GM12865 (cell line): ENCODE results near the gene ASTN1.

Source experiments
- DNase-seq: peaks from one replicate; pipeline ENCODE4 v3.0.0; 2010; ENCODE audit warnings: low read depth
- H3K4me3 ChIP-seq: 2 replicates; pipeline ENCODE4 v1.5.1; 2011; ENCODE audit warnings: mild to moderate bottlenecking, low read depth, low read length, control low read depth
- CTCF ChIP-seq: IDR thresholded peaks from 2 replicates; pipeline ENCODE4 v1.5.1; 2011; ENCODE audit warnings: low read length, control low read depth, low read depth, inconsistent platforms; ENCODE audit not compliant: insufficient read depth; ENCODE audit errors: missing control alignments

The ASTN1 gene

GRCh38 chr1:177130451-177130945 is 34.0 kb downstream of the ASTN1 start:
- TF ChIP-seq CTCF: no peak
- no peak overlapping the region for H3K4me3 ChIP-seq
- DNase-seq: no peak

- TF ChIP-seq CTCF: no peak
Observed at GRCh38 chr1:177128665-177129281, 35.7 kb downstream of the ASTN1 start.

GRCh38 chr1:177126267-177126666 is 38.2 kb downstream of the ASTN1 start:
- TF ChIP-seq CTCF: no peak
- DNase-seq: no peak
- H3K4me3 ChIP-seq: no peak overlapping the region

More at GRCh38 chr1:177128665-177129281, 35.7 kb downstream of the ASTN1 start:
- no peak overlapping the region for H3K4me3 ChIP-seq
- no peak for DNase-seq

- TF ChIP-seq CTCF: no peak
- no peak overlapping the region for H3K4me3 ChIP-seq
- DNase-seq: no peak
Observed at GRCh38 chr1:177124577-177125278, 39.8 kb downstream of the ASTN1 start.

GRCh38 chr1:177122461-177123251 is 41.9 kb downstream of the ASTN1 start:
- no peak for DNase-seq
- no peak for TF ChIP-seq CTCF
- no peak overlapping the region for H3K4me3 ChIP-seq

- TF ChIP-seq CTCF: no peak
- no peak for DNase-seq
- H3K4me3 ChIP-seq: no peak overlapping the region
Observed at GRCh38 chr1:177119311-177119710, 45.2 kb downstream of the ASTN1 start.
